ENCODE data around the gene ADORA2B. TPM values are rescaled to one million over a fixed set of nuclear protein-coding genes. Genes with fewer than 3 reads are reported as not detected.
"Not testable (repeated sequence)": the region's sequence is repeated elsewhere in the genome, so short reads cannot be mapped to it uniquely, and the experiment has no call there.

ADORA2B gene
- total RNA-seq, 5 donors from 2014 or later (not counting 1 experiment from before 2014, with no cell fraction given): 0.20 TPM; not detected in 4

DNA sequence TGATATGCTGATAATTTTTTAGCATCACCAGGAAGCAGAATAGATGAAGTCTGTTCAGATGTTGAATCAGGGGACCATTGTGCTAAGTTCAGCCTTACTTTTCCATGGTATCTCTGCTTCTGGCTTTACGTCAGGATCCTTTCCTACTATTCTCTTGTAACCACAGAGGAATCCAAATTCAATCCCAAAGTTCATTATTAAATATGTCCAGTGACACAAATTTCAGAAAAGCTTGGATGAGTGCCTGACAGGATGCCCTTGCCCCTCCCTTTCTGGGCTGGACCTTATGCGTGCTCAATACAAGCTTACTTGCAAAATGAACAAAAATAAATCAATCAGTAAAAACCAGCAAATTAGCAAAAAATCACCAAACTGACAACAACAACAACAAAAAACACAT, 37.6 kb upstream of the ADORA2B start:
- ATAC-seq (replicated peaks in 1 of 4) (no peak), DNase-seq (no peak)
- Mint-ChIP-seq H3K27me3 (peaks cover 0 to 3% of the 10 kb centered on the region in 2 donors), H3K27ac (no peak overlapping the region), H3K4me1 (no peaks in the 10 kb centered on the region), H3K4me3 (no peak overlapping the region), H3K36me3 (no peaks in the 10 kb centered on the region), H3K9me3 (no peaks in the 10 kb centered on the region)
- peaks cover 0 to 6% of the 10 kb centered on the region in 2 experiments for H3K27me3 ChIP-seq (replicated peaks in 1 of 2; ENCODE audit: control insufficient read depth in 2 of 2, extremely low read depth in 1 of 2, insufficient read depth in 2 of 2, low read length in 1 of 2)
- no peak overlapping the region for H3K27ac ChIP-seq (ENCODE audit: low read length)
- no peak overlapping the region for H3K4me3 ChIP-seq (ENCODE audit: control insufficient read depth in 1 of 2, extremely low read depth in 1 of 2, low read length in 1 of 2)
- CTCF ChIA-PET: no interaction called here
- no CpG with 5 or more reads among the region's 2 CpGs for WGBS (ENCODE audit: insufficient coverage)
- no peaks in the 10 kb centered on the region for H3K36me3 ChIP-seq (ENCODE audit: control insufficient read depth in 2 of 2, extremely low read depth in 1 of 2, insufficient read depth in 1 of 2, low read length in 1 of 2)
- POLR2A ChIA-PET: no interaction called here
- H3K9me3 ChIP-seq: no peaks in the 10 kb centered on the region
- no peaks in the 10 kb centered on the region for H3K4me1 ChIP-seq (ENCODE audit: control insufficient read depth in 1 of 2, extremely low read depth in 1 of 2, insufficient read depth in 2 of 2, low read length in 2 of 2)

DNA sequence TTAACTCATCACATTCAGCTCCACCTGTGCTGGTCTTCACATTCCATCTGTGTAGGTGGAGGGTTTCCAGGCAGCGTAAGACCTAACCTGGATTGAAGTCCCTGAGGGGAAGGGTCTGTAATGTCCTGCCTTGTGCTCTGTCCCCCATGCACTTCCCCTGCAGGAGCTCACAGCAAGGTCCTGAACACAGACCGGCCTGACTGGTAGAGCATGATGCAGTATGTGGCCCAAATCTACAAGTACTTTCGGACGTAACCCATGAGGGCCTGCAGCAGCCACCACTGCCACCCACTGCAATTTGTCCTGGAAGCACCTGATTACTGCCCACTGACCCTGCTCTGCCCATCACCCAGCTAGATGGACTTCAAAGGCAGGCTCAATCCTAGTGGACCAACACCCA, 36.6 kb upstream of the ADORA2B start:
- CTCF ChIA-PET: no interaction called here

DNA sequence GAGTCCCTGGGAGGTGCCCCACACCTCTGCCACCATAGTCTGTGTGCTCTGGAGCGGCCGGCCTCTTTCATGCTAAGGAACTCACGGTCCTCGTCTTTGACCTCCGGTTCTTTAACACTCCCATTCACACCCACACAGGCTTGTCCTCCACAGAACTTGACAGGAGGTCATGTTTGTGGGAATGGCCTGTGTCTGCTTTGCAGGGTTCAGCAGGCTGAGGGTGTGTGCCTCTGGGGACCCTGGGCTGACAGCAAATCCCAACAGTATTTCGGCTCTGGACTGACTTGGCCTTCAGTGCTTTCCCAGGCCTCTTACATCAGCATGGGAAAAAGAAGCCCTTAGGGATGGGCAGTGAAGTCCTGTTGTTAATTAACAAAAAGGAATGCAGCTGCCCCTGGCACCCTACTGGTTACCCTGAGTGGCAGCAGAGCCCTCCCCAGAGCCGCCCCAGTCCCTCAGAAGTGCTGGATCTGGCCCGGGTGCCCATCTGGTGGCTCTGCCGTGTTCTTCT, 35.4 kb upstream of the ADORA2B start:
- H3K36me3 ChIP-seq (ENCODE audit: control insufficient read depth in 2 of 2, extremely low read depth in 1 of 2, insufficient read depth in 1 of 2, low read length in 1 of 2): no peaks in the 10 kb centered on the region
- 92% methylated on average over 3 of the region's 9 CpGs for WGBS (ENCODE audit: insufficient coverage)
- no peaks in the 10 kb centered on the region for H3K4me1 Mint-ChIP-seq
- ChIA-PET POLR2A (no interaction called here), CTCF (no interaction called here)
- H3K9me3 ChIP-seq: no peaks in the 10 kb centered on the region
- no peak overlapping the region for H3K27ac Mint-ChIP-seq
- no peaks in the 10 kb centered on the region for H3K36me3 Mint-ChIP-seq
- H3K4me3 ChIP-seq (ENCODE audit: control insufficient read depth in 1 of 2, extremely low read depth in 1 of 2, low read length in 1 of 2): no peak overlapping the region
- H3K9me3 Mint-ChIP-seq: no peaks in the 10 kb centered on the region
- ATAC-seq (replicated peaks in 1 of 4): no peak
- H3K27ac ChIP-seq (ENCODE audit: low read length): no peak overlapping the region
- no peak for DNase-seq
- H3K4me1 ChIP-seq (ENCODE audit: control insufficient read depth in 1 of 2, extremely low read depth in 1 of 2, insufficient read depth in 2 of 2, low read length in 2 of 2): peaks cover 0 to 9% of the 10 kb centered on the region in 2 experiments
- H3K4me3 Mint-ChIP-seq: no peak overlapping the region
- H3K27me3 Mint-ChIP-seq: peaks cover 0 to 3% of the 10 kb centered on the region in 2 donors
- peaks cover 0 to 6% of the 10 kb centered on the region in 2 experiments for H3K27me3 ChIP-seq (replicated peaks in 1 of 2; ENCODE audit: control insufficient read depth in 2 of 2, extremely low read depth in 1 of 2, insufficient read depth in 2 of 2, low read length in 1 of 2)

More for the DNA sequence above, 36.6 kb upstream of the ADORA2B start:
- no peaks in the 10 kb centered on the region for H3K9me3 Mint-ChIP-seq
- H3K27me3 Mint-ChIP-seq: peaks cover 0 to 3% of the 10 kb centered on the region in 2 donors
- no peak overlapping the region for H3K27ac ChIP-seq (ENCODE audit: low read length)
- H3K4me1 Mint-ChIP-seq: no peaks in the 10 kb centered on the region
- DNase-seq: no peak
- no peaks in the 10 kb centered on the region for H3K4me1 ChIP-seq (ENCODE audit: control insufficient read depth in 1 of 2, extremely low read depth in 1 of 2, insufficient read depth in 2 of 2, low read length in 2 of 2)
- no peaks in the 10 kb centered on the region for H3K36me3 ChIP-seq (ENCODE audit: control insufficient read depth in 2 of 2, extremely low read depth in 1 of 2, insufficient read depth in 1 of 2, low read length in 1 of 2)
- 100% methylated on average over 3 of the region's 4 CpGs for WGBS (ENCODE audit: insufficient coverage)
- no peaks in the 10 kb centered on the region for H3K9me3 ChIP-seq
- H3K4me3 ChIP-seq (ENCODE audit: control insufficient read depth in 1 of 2, extremely low read depth in 1 of 2, low read length in 1 of 2): no peak overlapping the region
- no peaks in the 10 kb centered on the region for H3K36me3 Mint-ChIP-seq
- ATAC-seq (replicated peaks in 1 of 4): no peak
- H3K4me3 Mint-ChIP-seq: no peak overlapping the region
- peaks cover 0 to 6% of the 10 kb centered on the region in 2 experiments for H3K27me3 ChIP-seq (replicated peaks in 1 of 2; ENCODE audit: control insufficient read depth in 2 of 2, extremely low read depth in 1 of 2, insufficient read depth in 2 of 2, low read length in 1 of 2)
- no peak overlapping the region for H3K27ac Mint-ChIP-seq
- POLR2A ChIA-PET: no interaction called here

DNA sequence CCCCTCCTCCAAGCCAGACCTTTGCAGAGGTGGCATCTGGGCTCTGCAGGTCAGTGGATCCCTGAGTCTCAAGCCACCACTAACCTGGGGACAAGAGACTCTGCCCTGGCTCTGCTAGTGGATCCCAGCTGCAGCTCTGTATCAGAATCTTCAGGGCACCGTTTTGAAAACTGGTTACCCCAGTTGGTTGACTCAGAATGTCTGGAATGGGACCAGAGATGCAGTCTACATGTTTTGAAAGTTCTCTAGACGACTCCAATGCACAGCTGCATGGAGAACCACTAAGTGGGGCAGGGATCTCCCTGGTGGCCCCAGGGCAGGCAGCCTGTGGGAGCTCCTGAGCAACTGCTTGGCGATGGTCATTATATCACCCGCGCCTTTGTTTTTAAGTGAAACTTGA, 34.1 kb upstream of the ADORA2B start:
- DNase-seq: no peak
- Histone ChIP-seq H3K4me1 (ENCODE audit: control insufficient read depth in 1 of 2, extremely low read depth in 1 of 2, insufficient read depth in 2 of 2, low read length in 2 of 2) (peaks cover 0 to 10% of the 10 kb centered on the region in 2 experiments), H3K27me3 (replicated peaks in 1 of 2; ENCODE audit: control insufficient read depth in 2 of 2, extremely low read depth in 1 of 2, insufficient read depth in 2 of 2, low read length in 1 of 2) (peaks cover 0 to 6% of the 10 kb centered on the region in 2 experiments), H3K9me3 (no peaks in the 10 kb centered on the region), H3K4me3 (ENCODE audit: control insufficient read depth in 1 of 2, extremely low read depth in 1 of 2, low read length in 1 of 2) (no peak overlapping the region), H3K36me3 (ENCODE audit: control insufficient read depth in 2 of 2, extremely low read depth in 1 of 2, insufficient read depth in 1 of 2, low read length in 1 of 2) (no peaks in the 10 kb centered on the region), H3K27ac (ENCODE audit: low read length) (no peak overlapping the region)
- Mint-ChIP-seq H3K4me1 (no peaks in the 10 kb centered on the region), H3K9me3 (no peaks in the 10 kb centered on the region), H3K4me3 (no peak overlapping the region), H3K27me3 (peaks cover 0 to 5% of the 10 kb centered on the region in 2 donors), H3K36me3 (no peaks in the 10 kb centered on the region), H3K27ac (no peak overlapping the region)
- CTCF ChIA-PET: interaction anchor here in 1 of 2 donors (0.6 kb wide), 1 partner anchor 290 kb away, joined by 3 read pairs; no protein-coding TSS in a partner anchor
- 52% methylated on average over 2 of the region's 5 CpGs for WGBS (ENCODE audit: insufficient coverage)
- ATAC-seq (replicated peaks in 1 of 4): no peak
- POLR2A ChIA-PET: no interaction called here

DNA sequence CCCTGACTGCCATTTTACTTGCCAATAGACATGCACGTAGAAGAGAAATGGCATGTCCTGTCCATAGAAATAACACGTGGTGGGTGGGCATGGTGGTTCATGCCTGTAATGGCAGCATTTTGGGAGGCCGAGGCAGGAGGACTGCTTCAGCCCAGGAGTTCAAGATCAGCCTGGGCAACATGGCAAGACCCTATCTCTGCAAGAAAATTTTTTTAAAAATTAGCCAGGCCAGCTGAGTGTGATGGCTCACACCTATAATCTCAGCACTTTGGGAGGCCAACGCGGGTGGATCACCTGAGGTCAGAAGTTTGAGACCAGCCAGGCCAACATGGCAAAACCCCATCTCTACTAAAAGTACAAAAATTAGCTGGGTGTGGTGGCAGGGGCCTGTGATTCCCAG, 33.2 kb upstream of the ADORA2B start:
- H3K4me3 Mint-ChIP-seq, H3K9me3 Mint-ChIP-seq: not testable (repeated sequence)
- POLR2A ChIA-PET: interaction anchor here in 1 of 2 donors (0.7 kb wide), 1 partner anchor 9 kb away, joined by 7 read pairs; no protein-coding TSS in a partner anchor

DNA sequence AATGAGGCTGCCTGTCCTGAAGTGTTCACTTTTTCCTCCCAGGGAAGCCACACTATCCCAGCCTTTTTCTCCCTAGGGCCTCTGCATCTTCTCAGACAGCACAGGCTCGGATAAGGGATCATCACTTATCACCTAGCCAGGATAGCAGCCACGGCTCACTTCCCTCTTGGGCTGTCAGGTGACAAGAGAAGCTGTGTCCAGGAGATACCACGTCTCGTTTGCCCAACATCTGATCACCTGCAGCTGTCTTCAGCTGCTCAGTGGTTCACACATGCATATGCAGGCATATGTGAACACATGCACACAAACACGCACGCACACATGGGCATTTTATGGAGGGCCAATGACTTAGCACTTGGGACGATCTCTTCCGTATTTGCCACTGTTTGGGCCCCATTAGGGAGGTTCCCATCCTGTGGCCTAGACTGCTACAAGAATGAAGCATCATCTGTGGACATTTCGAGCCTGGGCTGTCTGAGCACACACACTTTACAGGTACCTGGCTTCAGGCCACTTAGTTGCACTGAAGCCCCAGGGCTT, 32.4 kb upstream of the ADORA2B start:
- Mint-ChIP-seq H3K4me1 (no peaks in the 10 kb centered on the region), H3K4me3 (no peak overlapping the region), H3K36me3 (no peaks in the 10 kb centered on the region), H3K9me3 (no peaks in the 10 kb centered on the region), H3K27ac (no peak overlapping the region), H3K27me3 (peaks cover 0 to 10% of the 10 kb centered on the region in 2 donors)
- ChIA-PET POLR2A (no interaction called here), CTCF (no interaction called here)
- Histone ChIP-seq H3K36me3 (ENCODE audit: control insufficient read depth in 2 of 2, extremely low read depth in 1 of 2, insufficient read depth in 1 of 2, low read length in 1 of 2) (no peaks in the 10 kb centered on the region), H3K4me3 (ENCODE audit: control insufficient read depth in 1 of 2, extremely low read depth in 1 of 2, low read length in 1 of 2) (no peak overlapping the region), H3K27me3 (replicated peaks in 1 of 2; ENCODE audit: control insufficient read depth in 2 of 2, extremely low read depth in 1 of 2, insufficient read depth in 2 of 2, low read length in 1 of 2) (peaks cover 0 to 20% of the 10 kb centered on the region in 2 experiments), H3K27ac (ENCODE audit: low read length) (no peak overlapping the region), H3K4me1 (ENCODE audit: control insufficient read depth in 1 of 2, extremely low read depth in 1 of 2, insufficient read depth in 2 of 2, low read length in 2 of 2) (peaks cover 0 to 10% of the 10 kb centered on the region in 2 experiments), H3K9me3 (no peaks in the 10 kb centered on the region)
- 89% methylated on average over 9 of the region's 9 CpGs for WGBS (ENCODE audit: insufficient coverage)
- DNase-seq (no peak), ATAC-seq (replicated peaks in 1 of 4) (no peak)

More for the DNA sequence above, 33.2 kb upstream of the ADORA2B start:
- ATAC-seq (replicated peaks in 1 of 4); DNase-seq; H3K4me1 Mint-ChIP-seq; H3K9me3 ChIP-seq; H3K27me3 Mint-ChIP-seq; H3K4me1 ChIP-seq (ENCODE audit: control insufficient read depth in 1 of 2, extremely low read depth in 1 of 2, insufficient read depth in 2 of 2, low read length in 2 of 2); H3K27ac ChIP-seq (ENCODE audit: low read length); H3K36me3 Mint-ChIP-seq; H3K4me3 ChIP-seq (ENCODE audit: control insufficient read depth in 1 of 2, extremely low read depth in 1 of 2, low read length in 1 of 2); H3K36me3 ChIP-seq (ENCODE audit: control insufficient read depth in 2 of 2, extremely low read depth in 1 of 2, insufficient read depth in 1 of 2, low read length in 1 of 2); H3K27ac Mint-ChIP-seq; CTCF ChIA-PET: not testable (repeated sequence)
- H3K27me3 ChIP-seq (replicated peaks in 1 of 2; ENCODE audit: control insufficient read depth in 2 of 2, extremely low read depth in 1 of 2, insufficient read depth in 2 of 2, low read length in 1 of 2): peaks cover 0 to 13% of the 10 kb centered on the region in 2 experiments
- 92% methylated on average over 3 of the region's 5 CpGs for WGBS (ENCODE audit: insufficient coverage)
